ENCODE measurements around the gene RAP2B. TPM values are rescaled to one million over a fixed set of nuclear protein-coding genes. Genes with fewer than 3 reads are reported as not detected.

The RAP2B gene
- total and polyA plus RNA-seq, 3 donors from 2014 or later: 3.9 to 11.8 (median 8.6) TPM

DNA sequence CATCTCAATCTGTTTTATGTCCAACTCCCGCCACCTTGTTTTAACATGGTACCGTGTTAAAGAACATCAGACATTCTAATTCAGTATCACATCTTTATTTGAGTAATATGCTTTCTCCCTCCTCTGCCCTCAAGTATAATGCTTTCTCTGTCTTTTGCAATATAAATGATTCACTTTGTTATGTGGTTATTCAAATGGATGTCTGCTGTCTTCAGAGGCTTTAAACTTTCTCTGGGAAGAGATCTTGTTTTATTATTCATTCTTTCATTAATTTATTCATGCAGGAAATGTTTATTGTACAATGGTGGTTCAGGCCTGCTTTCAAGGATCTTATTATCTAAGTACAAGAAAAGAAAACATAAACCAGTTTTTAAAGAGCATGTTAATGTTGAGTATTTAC, 57.1 kb downstream of the RAP2B start:
- TF ChIP-seq, protein P1, sequence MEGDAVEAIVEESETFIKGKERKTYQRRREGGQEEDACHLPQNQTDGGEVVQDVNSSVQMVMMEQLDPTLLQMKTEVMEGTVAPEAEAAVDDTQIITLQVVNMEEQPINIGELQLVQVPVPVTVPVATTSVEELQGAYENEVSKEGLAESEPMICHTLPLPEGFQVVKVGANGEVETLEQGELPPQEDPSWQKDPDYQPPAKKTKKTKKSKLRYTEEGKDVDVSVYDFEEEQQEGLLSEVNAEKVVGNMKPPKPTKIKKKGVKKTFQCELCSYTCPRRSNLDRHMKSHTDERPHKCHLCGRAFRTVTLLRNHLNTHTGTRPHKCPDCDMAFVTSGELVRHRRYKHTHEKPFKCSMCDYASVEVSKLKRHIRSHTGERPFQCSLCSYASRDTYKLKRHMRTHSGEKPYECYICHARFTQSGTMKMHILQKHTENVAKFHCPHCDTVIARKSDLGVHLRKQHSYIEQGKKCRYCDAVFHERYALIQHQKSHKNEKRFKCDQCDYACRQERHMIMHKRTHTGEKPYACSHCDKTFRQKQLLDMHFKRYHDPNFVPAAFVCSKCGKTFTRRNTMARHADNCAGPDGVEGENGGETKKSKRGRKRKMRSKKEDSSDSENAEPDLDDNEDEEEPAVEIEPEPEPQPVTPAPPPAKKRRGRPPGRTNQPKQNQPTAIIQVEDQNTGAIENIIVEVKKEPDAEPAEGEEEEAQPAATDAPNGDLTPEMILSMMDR (IDR thresholded peaks at IDR 0.05): no peak
- TF ChIP-seq POLR2A (IDR thresholded peaks at IDR 0.05): no peak
- no peak for DNase-seq
- no peaks in the 10 kb centered on the region for H3K4me1 ChIP-seq
- WGBS, 2 donors: 82 to 85% methylated on average over 2 of the region's 2 CpGs
- no peaks in the 10 kb centered on the region for H3K9me3 ChIP-seq
- no peaks in the 10 kb centered on the region for H3K27me3 ChIP-seq
- no peak overlapping the region for H3K4me3 ChIP-seq
- no peaks in the 10 kb centered on the region for H3K36me3 ChIP-seq (ENCODE audit: low read depth, missing control alignments)
- intact Hi-C loops (cut with DNase I; ENCODE audit: low total_unique reads): no loop called here
- no peak overlapping the region for H3K27ac ChIP-seq
